Measurements from ENCODE around the gene NOP14.
"Not testable (repeated sequence)": the region's sequence is repeated elsewhere in the genome, so short reads cannot be mapped to it uniquely, and the experiment has no call there.

Gene NOP14

DNA sequence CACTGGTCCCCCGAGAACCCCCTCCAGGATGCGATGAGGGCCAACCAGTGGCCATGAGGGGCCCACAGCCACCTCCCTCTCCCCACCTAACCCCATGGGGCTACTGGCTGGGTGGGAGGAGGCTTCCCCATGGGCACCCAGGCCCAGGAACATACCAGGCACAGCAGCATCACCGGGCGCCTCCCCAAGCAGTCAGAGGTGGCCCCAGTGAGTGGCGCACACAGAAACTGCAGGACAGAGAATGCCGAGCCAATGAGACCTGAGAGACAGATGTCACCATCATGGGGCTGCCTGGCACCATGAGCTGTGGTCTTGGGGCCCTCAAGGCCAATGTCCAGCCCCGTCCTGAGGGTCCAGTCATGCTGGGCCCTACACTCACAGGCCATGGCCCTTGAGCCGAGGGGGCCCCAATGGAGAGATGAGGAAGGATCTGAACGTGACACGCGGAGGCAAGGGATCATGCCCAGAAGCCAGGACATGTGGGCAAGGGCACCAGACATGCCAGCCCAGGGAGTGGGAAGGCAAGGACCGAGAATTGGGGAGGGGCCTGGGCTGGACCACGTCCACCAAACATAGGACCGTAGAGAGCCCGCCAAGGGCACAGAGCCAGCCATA is 30.1 kb downstream of the NOP14 start:
- DNase-seq (ENCODE audit: low read depth in 2 of 3, low spot score in 2 of 3) = no peak

DNA sequence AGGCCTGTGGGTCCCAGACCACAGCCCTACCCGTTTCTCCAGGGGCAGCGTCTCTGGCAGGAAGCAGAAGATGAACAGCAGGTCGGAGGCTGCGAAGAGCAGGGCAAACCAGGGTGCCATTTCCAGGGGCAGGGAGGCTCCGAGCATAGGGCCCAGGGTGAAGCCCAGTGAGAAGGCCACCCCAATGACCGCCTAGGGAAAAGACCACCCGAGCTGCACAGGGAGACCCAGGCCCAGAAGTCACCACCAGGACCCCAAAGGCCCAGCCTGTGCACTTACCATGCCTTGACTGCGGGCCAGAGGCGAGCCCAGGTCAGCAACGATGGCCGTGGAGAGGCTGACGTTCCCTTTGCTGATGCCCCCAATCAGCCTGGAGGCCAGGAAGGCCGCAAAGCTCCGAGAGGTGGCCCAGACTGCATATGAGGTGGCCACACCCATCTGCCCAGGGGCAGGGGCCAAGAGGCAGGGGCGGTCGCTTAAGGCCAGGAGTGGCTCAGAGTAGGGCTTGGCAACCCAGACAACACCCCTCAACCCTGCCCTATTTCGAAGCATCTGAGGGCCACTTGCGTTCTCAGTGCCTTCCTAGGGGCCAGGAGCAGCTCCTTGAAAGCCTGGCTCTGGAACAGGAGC is 30.8 kb downstream of the NOP14 start:
- no peak for DNase-seq (ENCODE audit: low read depth in 2 of 3, low spot score in 2 of 3)

- no peak for DNase-seq (ENCODE audit: low read depth in 2 of 3, low spot score in 2 of 3)
These were observed 31.5 kb downstream of the NOP14 start for GRCh38 chr4:2931512-2932301.

DNA sequence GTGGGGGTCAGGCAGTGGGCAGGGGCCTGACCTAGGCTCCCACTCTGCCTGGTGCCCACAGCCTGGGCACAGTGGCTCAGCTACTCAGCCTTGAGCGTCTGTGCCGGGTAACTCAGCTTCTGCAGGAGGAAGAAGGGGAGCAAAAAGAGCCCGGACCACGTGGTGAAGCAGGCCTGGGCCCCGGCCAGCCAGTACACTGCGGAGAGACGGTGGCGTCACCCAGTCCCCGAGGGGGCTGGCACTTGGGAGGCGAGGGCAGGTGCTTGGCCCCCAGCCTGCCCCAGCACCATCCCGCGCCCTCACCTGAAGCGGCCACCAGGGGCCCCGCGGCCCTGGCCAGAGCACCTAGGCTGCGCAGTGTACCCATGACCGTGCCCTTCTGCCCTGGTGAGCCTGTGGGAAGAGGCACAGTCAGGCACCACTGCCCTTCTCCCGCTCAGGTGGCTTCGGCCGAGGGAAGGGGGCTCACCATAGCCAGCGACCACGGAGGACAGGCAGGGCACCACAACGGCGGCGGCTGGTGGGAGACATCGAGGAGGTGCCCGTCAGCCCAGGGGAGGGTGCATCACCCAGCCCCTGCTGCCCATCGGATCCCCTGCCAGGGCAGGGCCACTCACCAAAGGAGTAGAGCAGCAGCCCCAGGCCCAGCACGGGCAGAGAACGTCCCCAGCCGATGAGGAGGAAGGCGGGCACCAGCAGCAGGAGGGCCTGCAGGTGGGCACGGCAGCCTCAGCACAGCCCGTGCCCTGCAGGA is 32.3 kb downstream of the NOP14 start:
- DNase-seq (ENCODE audit: low read depth in 2 of 3, low spot score in 2 of 3) = no peak

DNA sequence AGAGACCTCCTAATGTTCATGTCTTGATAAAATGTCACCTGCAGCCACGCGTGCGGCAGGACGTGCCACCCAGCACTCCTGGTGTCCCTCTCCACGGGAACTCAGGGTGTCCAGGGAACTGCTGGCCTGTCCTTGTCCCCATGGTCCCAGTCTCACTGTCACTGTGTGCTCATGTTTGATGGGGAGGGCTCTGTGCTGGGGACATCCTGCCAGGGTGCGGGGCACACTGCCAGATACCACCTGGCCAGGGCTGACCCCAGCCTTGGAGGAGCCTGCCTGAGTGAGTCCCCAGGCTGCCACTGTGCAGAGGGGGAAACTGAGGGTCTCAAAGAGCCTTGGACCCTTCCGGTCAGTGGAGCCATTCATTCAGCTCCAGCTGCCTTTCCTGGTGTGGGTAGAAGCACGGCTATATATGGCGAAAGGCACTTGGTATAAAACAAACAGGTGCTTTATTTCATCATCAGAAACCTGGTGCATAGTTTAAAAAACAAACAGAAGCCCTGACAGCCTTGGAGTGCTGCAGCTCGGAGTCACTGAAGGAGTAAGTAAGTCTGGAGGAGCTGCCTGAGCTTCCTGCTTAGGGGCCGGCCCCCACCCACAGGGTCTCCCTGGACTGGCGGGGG is 33.0 kb downstream of the NOP14 start:
- no peak for DNase-seq (ENCODE audit: low read depth in 2 of 3, low spot score in 2 of 3)

- DNase-seq (ENCODE audit: low read depth in 2 of 3, low spot score in 2 of 3) = no peak
These were observed 33.7 kb downstream of the NOP14 start for GRCh38 chr4:2929469-2929868.

DNA sequence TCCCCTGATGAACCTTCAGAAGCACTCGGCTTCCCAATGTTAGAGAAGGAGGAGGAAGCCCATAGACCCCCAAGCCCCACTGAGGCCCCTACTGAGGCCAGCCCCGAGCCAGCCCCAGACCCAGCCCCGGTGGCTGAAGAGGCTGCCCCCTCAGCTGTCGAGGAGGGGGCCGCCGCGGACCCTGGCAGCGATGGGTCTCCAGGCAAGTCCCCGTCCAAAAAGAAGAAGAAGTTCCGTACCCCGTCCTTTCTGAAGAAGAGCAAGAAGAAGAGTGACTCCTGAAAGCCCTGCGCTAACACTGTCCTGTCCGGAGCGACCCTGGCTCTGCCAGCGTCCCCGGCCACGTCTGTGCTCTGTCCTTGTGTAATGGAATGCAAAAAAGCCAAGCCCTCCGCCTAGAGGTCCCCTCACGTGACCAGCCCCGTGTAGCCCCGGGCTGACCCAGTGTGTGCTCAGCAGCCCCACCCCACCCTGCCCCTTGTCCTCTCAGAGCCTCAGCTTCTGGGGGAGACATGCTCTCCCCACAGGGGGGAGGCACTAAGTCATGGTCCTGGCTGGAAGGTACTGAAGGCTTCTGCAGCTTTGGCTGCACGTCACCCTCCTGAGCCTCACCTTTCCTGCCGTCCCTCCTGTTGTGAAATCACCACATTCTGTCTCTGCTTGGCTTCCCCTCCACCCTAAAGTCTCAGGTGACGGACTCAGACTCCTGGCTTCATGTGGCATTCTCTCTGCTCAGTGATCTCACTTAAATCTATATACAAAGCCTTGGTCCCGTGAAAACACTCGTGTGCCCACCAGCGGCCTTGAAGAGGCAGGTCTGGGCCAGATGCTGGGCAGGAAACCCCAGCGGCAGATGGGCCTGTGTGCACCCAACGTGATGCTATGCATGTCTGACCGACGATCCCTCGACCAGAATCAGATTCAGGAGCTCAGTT is 34.7 kb downstream of the NOP14 start:
- DNase-seq (ENCODE audit: low read depth in 2 of 3, low spot score in 2 of 3) = no peak

DNA sequence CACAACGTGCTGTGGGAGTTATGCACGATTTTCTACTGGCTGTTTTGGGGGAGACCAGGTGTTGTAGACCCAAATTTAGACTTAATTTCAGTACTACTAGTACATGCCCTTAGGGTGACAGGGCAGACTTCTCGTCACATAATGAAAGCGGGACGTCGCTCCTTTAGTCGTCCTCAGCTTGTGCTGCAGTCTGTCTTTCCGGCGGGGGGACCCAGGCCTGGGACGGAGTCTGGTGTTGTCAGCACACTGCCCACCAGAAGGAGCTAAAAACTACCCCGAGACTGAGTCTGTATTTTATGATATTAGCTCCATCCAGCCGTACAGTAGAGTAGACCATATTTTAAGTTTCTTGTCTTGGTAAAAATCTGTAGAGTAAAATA is 35.5 kb downstream of the NOP14 start:
- no peak for DNase-seq (ENCODE audit: low read depth in 2 of 3, low spot score in 2 of 3)

- DNase-seq (ENCODE audit: low read depth in 2 of 3, low spot score in 2 of 3) = no peak
These were observed 36.0 kb downstream of the NOP14 start for GRCh38 chr4:2927016-2927695.

DNA sequence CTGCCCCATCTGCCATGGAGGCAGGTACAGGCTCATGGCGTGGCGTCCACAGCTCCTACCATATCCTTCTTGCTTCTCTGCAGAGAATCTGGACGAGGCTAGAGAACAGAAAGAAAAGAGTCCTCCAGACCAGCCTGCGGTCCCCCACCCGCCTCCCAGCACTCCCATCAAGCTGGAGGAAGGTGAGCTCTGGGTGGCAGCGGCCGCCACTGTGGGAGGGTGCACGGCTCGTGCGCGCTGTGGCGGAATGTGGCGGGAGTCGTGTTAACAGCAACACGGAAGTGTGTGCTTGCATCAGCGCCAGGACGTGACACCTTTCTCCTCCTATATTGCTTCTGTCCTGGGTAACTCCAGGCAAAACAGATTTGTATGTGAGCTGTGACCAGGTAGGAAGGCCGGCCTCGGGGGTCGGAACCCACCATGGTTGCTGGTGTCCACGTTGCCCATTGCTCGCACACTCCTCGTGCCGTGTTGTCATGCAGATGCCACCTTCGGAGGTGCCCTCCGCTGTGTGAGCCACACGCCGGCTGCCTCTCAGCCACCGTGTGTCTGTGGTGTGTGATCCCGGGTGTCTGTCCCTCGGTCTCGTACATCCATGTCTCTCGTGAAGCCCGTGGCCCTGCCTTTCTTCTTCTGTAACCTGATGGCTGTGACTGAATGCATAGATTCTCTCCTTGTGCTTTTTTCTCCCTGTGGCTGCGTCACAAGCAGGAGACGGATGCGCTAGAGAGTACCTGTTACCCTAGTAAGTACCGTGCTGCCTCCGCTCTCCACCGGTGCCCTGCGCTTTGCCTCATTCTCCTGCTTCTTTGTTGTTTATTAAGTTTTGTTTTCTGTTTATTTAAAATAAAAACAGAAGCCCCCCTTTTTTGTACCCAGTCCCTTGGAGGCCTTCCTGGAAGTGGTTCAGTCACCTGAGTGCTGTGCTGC is 37.0 kb downstream of the NOP14 start:
- DNase-seq (ENCODE audit: low read depth in 2 of 3, low spot score in 2 of 3) = no peak

DNA sequence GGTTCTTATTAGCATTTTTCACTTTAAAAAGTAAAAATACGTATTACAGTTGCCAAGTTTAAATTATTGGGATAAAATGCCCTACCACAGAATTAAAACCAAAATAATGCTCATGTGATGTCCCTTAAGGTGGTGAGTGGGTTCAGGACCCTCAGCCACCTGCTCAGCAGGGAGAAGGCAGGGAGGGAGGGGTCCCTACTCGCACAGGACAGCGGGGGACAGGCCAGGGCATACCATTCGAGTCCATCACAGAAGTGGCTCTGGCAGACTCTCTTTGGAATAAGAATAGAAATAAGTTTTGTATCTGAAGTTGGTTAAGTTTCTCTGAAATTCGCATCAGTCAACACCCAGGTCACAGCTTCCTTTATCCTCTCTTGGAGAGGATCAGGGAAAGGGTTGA is 37.7 kb downstream of the NOP14 start:
- DNase-seq (ENCODE audit: low read depth in 2 of 3, low spot score in 2 of 3) = no peak

DNA sequence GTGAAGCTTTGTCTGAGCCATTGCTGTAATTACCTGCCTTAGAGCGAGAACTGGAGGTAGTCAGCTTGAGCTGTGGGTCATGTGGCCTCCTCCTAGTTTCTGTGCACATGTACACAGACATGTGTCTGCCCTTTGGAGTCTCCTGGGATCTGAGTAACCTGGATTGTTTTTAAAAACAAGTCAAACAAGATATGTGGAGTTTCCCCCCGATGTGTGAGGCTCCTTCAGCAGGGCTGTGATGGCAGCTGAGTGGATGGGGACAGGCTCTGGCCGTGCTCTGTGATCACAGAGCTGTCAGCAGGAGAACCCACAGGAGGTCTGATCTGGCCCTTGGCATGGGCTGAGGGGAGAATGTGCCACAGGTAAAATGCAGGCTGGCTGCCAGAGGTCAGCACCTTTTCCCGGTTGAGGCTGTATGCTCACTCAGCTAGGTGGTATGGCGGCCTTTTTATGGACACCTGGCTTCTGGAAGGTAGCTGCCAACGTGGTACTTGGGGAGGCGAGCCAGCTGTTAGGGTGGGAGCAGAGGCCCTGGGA is 38.4 kb downstream of the NOP14 start:
- no peak for DNase-seq (ENCODE audit: low read depth in 2 of 3, low spot score in 2 of 3)

GRCh38 chr4:2924286-2924685 is 38.9 kb downstream of the NOP14 start:
- DNase-seq (ENCODE audit: low read depth in 2 of 3, low spot score in 2 of 3) = no peak

DNA sequence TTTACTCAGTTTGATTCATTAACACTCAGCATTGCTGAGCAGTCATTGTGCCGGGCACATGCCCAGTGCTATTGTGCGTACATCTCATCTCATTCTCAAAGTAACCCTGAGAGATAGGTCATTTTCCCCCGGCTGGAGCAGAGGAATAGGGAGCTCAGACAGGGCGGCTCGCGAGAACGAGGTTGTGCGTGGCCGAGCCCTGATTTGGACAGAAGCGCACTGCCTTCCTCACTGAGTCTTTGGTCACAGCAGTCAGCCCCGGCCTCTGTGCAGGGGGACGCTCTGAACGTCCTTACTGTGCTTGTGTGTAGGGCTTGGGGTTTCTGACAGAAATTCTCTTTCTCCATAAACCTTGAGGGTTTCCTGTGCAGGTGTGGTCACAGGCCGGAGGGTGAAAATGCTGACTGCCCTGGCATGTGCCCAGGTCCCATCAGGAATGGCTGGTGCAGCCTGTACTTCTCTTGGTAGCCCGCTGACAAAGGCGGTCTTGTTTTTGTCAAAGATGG is 39.5 kb downstream of the NOP14 start:
- DNase-seq (ENCODE audit: low read depth in 2 of 3, low spot score in 2 of 3) = no peak

DNA sequence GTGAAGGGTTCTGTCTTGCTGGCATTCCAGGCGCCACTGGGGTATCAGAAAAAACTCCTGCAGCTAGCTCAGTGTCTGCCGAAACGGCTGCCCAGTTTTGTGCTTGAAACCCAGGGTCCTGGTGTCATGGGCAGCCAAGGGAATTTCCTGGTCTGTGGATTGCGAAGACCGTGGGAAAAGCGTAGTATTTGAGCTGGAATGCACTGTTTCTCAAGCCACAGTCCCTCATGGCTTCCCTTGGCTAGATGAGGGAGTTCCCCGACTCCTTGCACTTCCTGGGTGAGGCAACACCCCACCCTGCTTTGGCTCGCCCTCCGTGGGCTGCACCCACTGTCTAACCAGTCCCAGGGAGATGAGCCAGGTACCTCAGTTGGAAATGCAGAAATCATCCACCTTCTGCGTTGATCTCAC is 40.1 kb downstream of the NOP14 start:
- no peak for DNase-seq (ENCODE audit: low read depth in 2 of 3, low spot score in 2 of 3)

DNA sequence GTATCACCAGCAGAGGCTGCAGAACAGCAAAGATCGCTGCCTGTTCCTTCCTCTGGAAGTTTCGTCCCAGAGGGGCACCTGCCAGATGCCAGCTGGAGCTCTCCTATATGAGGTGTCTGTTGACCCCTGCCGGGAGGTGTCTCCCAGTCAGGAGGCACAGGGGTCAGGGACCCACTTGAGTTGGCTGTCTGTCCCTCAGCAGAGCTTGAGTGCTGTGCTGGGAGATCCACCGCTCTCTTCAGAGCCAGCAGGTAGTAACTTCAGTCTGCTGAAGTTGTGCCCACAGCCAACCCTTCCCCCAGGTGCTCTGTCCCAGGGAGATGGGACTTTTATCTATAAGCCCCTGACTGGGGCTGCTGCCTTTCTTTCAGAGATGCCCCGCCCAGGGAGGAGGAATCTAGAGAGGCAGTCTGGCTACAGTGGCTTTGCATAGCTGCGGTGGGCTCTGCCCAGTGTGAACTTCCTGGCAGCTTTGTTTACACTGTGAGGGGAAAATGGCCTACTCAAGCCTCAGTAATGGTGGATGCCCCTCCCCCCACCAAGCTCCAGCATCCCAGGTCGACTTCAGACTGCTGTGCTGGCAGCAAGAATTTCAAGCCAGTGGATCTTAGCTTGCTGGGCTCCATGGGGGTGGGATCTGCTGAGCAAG is 40.6 kb downstream of the NOP14 start:
- not testable (repeated sequence) for DNase-seq (ENCODE audit: low read depth in 2 of 3, low spot score in 2 of 3)

GRCh38 chr4:2918714-2919113 is 44.5 kb downstream of the NOP14 start:
- DNase-seq (ENCODE audit: low read depth in 2 of 3, low spot score in 2 of 3) = not testable (repeated sequence)

- DNase-seq (ENCODE audit: low read depth in 2 of 3, low spot score in 2 of 3) = not testable (repeated sequence)
These were observed 44.9 kb downstream of the NOP14 start for GRCh38 chr4:2918300-2918699.

Measured in activated CD8-positive, alpha-beta memory T cell treated with anti-CD3 and anti-CD28 coated beads for 48 hours (primary cell).